Body of pancreas (tissue), 4 donors: Measurements from ENCODE around the gene TM9SF4.

Source experiments
- POLR2A ChIP-seq, 3 donors: fragments of 450-650 bp; IDR thresholded peaks; one replicate each; pipeline ENCODE4 v1.6.1; 2016; ENCODE audit warnings: antibody characterized with exemption in 3 of 3, mild to moderate bottlenecking in 2 of 3
- TF ChIP-seq, protein P1 (sequence below), 7 experiments: fragments of 450-650 bp in 4 of 7; fragments of 200-600 bp in 3 of 7; sonication (generic) in 3 of 7; IDR thresholded peaks; one replicate each; pipeline ENCODE4 v1.5.1; 2016 to 2019; ENCODE audit warnings: antibody characterized with exemption in 7 of 7

DNA sequence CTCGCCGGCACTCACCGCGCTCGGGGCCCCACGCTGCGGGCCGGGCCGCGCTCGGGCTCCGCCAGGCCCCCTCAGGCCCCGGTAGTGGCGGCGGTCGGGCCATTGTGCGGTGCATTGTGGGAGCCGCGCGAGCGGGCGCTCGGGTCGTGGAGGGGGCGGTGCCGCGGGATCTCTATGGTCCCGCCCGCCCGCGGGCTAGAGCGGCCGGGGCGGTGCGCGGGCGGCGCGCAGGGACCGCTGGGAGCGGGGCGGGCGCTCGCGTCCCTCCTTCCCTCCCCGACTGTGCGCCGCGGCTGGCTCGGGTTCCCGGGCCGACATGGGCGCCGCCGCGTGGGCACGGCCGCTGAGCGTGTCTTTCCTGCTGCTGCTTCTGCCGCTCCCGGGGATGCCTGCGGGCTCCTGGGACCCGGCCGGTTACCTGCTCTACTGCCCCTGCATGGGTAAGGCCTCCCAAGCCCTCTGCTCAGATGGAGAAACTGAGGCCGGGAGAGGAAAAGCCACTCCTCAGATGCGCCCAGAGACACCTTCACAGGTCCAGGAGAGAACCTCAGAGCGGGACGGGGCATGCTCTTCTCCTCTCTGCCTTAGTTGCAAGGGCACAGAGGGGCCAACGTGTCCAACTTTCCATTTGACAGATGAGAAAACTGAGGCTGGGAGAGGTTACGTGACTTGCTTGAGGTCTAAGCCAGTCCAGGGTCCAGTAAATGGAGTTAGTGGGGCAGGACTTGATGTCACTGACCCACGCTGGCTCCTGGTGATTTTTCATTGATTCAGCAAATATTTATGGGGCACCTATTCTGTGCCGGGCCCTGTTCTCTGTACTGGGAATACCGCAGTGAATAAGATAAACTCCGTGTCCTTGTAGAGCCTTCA, 98.3 kb downstream of the TM9SF4 start, which contains the start of the genes PLAGL2 and POFUT1:
- TF ChIP-seq, protein P1, sequence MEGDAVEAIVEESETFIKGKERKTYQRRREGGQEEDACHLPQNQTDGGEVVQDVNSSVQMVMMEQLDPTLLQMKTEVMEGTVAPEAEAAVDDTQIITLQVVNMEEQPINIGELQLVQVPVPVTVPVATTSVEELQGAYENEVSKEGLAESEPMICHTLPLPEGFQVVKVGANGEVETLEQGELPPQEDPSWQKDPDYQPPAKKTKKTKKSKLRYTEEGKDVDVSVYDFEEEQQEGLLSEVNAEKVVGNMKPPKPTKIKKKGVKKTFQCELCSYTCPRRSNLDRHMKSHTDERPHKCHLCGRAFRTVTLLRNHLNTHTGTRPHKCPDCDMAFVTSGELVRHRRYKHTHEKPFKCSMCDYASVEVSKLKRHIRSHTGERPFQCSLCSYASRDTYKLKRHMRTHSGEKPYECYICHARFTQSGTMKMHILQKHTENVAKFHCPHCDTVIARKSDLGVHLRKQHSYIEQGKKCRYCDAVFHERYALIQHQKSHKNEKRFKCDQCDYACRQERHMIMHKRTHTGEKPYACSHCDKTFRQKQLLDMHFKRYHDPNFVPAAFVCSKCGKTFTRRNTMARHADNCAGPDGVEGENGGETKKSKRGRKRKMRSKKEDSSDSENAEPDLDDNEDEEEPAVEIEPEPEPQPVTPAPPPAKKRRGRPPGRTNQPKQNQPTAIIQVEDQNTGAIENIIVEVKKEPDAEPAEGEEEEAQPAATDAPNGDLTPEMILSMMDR (IDR thresholded peaks at IDR 0.05), result peak in 3 of 7 experiments; percentile 29 to 47 (median 35)
- peak; percentile 64 to 83 (median 83) for TF ChIP-seq POLR2A (IDR thresholded peaks at IDR 0.05)
